MV-4-11 (cell line): ENCODE measurements around the gene C14orf119.

ENCODE experiments used
- DNase-seq: peaks from one replicate; lab custom pipeline; 2025; lab: John Stamatoyannopoulos, UW

C14orf119 gene

GRCh38 chr14:23149745-23150144 lies 54.4 kb downstream of the C14orf119 start:
- no peak for DNase-seq
